ENCODE data around the gene CD4.

DNA sequence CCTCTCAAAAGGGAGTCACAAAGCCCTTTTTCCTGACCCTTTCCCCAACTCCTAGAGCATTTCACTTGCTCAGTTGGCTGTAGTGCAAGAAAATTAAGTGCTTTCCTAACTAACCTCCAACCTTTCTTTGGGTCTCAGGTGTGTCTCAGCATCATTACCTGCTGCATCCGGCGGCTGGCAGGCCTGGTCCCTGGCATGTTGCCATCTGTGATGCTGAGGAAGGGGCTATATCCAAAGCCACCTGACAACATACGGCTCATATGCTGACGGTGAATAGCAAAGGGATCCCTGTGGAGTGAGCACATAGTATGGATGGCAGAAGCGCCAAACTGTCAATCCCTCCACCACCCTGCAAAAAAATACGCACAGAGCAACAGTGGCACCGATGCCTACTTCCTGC is 37.6 kb upstream of the CD4 start:
- TF ChIP-seq POLR2A (IDR thresholded peaks at IDR 0.05) (no peak), CTCF (IDR thresholded peaks at IDR 0.05) (no peak)
